IPS DF 19.7 (cell line): ENCODE results near the gene APBB2.
"Not testable (repeated sequence)": the region's sequence is repeated elsewhere in the genome, so short reads cannot be mapped to it uniquely, and the experiment has no call there.

Source experiments
- DNase-seq: peaks from one replicate; pipeline ENCODE4 v3.0.0-alpha.2; 2013; ENCODE audit warnings: low read depth, low spot score

Gene APBB2

DNA sequence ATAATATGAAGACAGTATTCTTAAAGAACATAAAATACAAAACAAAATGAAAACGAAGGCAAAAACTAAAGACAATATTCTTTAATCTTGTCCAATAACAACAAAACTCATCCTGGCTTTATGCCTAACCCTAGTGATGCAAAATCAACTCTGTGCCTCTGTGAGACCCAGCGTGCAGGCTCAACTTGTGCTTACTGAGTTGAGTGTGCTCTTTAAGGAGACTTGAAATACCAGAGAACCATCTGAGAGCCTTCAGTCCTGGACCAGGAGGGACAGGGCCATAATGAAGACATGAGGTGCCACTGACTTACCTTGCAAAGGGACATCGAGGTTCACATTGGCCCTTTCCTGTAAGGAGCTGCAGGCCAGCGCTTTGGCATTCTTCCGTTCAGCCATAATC, 387.5 kb downstream of the APBB2 start:
- DNase-seq: no peak

- no peak for DNase-seq
Measured at GRCh38 chr4:40825014-40825838, 389.1 kb downstream of the APBB2 start.

DNA sequence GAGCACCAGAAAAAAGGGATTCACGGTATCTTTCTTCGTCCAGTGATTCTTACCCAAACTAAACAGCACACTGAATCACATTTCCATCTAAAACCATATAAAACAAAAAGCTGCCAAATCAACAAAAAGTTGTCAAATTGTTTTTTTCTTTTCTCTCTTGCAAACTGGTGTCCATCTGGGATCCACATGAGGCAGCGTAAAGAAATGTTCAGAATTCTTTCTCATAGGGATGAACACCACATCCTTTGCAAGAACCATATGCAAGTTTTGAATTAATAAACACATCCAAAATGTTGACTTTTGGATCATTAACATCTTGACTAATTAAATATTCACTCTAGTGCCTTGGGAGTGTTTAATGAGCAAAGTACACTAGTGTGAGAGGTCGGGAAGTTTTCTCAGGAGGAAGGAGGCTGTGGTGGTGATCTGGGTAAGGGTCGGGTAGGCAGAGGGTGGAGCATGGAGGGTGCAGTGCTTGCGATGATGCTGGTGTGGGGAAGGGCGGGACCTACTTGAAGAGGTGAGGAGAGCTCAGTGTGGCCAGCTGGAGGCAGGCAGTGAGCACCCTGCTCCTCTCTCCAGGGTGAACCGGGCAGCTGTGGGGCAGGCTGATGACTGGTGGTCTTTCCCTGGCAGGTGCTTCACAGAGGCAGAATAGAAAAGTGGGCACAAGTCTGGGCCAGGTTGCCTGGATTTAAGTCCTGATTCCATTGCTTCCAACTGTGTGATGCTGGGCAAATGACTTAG, 391.7 kb downstream of the APBB2 start:
- DNase-seq: no peak

DNA sequence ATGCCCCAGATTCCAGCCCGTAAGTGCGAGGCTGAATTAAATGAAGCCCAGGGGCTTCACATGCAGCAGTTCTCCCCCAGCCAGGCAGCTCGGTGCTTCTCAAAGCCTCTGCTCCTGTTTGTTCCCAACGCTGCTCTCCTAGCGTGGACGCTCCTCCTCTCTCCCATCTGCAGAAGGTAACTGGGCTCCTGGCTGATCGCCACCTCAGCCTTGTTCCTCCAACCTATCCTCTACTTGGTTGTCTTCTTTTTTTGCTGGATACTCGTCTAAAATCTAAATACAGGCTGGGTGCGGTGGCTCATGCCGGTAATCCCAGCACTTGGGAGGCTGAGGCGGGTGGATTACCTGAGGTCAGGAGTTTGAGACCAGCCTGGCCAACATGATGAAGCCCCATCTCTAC, 394.2 kb downstream of the APBB2 start:
- DNase-seq: no peak

DNA sequence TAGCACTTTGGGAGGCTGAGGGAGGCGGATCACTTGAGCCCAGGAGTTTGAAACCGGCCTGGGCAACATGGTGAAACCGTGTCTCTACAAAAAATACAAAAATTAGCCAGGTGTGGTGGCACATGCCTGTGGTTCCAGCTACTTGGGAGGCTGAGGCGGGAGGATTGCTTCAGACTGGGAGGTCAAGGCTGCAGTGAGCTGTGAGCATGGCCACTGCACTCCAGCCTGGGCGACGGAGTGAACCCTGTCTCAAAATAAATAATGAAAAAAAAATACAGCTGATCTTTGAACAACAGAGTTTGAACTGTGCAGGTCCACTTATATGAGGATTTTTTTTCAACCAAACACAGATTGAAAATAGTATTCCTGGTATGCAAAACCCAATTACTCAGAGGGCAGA, 397.2 kb downstream of the APBB2 start:
- not testable (repeated sequence) for DNase-seq

- DNase-seq: no peak
Measured at GRCh38 chr4:40812856-40813255, 401.5 kb downstream of the APBB2 start.

GRCh38 chr4:40812386-40812785, 402.0 kb downstream of the APBB2 start:
- no peak for DNase-seq

- DNase-seq: no peak
Measured at GRCh38 chr4:40811956-40812355, 402.4 kb downstream of the APBB2 start.

- DNase-seq: no peak
Measured at GRCh38 chr4:40808926-40809457, 405.4 kb downstream of the APBB2 start.

DNA sequence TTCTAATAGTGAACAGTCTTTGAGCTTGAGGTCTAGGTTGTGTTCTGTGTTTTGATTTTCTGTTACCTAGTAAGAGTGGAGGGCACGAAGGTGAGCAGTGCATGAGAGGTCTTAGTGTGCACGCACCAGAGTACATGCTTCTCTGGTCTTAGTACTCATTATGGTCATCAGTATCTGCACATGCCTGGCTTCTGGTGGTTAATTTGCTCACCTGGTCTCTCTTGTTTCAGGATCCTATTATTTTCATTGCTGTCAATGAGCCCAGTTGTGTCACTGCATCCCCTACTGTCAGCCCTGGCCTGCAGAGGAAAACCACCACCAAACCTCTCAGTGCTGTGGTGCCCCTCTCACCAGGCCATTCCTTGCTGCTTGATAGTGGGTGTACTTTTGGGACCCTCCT, 409.7 kb downstream of the APBB2 start:
- no peak for DNase-seq

GRCh38 chr4:40800064-40800463, 414.3 kb downstream of the APBB2 start:
- no peak for DNase-seq

DNA sequence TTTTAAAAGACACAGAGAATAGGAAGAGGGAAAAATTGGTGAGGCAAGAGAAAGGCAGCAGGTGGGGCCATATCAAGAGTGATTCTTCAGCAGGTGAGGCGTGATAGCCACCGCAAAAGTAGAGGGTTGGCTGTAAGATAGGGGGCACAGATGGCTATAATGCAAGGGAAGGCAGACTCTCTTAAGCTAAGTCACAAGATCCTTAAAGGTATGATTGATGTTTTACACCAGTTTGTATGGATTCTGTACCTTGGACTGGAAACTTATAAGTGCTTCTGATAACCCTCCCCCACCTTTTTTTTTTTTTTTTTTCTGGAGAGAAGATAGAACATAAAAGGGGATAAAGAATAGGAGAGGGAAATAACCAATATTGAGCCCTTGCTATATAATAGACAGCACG, 424.6 kb downstream of the APBB2 start:
- DNase-seq: no peak

GRCh38 chr4:40789031-40789430, 425.3 kb downstream of the APBB2 start:
- DNase-seq: no peak

DNA sequence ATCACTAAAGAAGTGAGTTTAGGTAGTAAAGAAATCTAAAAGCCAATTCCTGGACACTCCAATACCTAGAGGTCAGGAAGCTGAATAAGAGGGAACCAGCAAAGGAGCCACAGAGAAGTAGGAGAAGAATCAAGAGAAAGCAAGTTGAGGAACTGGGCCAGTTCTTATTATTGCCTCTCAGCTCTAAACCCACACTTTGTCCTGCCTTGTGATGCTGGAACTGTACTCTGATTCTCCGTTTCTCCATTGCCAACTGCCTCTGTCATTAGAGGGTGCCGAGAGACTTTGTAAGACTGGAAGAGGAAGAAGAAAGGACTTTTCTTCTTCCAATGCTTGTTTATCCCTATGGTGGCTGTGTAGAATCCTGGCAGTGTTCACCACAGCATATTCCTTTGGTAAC, 426.0 kb downstream of the APBB2 start:
- no peak for DNase-seq

GRCh38 chr4:40785727-40786126, 428.6 kb downstream of the APBB2 start:
- no peak for DNase-seq

DNA sequence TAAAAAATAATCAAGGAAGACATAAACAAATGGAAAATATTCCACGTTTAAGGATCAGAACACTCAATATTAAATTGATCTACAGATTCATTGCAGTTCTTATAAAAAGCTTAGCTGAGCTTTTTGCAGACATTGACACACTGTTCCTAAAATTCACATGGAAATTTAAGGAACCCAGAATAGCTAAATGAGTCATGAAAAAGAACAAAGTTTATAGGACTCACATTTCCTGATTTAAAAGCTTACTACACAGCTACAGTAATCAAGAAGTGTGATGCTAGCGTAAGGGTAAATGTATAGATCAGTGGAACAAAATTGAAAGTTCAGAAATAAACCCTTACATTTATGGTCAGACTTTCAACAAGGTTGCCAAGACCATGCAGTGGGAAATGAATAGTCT, 431.5 kb downstream of the APBB2 start:
- no peak for DNase-seq

DNA sequence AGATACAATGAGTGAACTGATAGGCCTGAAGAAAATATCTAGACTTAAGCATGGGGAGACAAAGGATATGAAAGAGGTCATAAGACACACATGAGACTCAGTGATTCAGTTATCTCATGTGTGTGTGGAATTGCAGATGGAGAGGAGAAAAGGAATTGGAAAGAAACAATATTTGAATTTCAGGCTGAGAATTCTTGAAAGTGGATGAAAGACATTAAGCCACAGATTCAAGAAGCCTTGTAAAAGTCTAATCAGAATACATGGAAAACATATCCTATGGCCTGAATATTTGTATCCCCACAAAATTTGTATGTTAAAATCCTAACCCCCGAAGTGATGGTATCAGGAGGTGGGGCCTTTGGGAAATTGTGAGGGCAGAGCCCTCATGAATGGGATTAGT, 436.3 kb downstream of the APBB2 start:
- no peak for DNase-seq

- no peak for DNase-seq
Measured at GRCh38 chr4:40769266-40769665, 445.1 kb downstream of the APBB2 start.

DNA sequence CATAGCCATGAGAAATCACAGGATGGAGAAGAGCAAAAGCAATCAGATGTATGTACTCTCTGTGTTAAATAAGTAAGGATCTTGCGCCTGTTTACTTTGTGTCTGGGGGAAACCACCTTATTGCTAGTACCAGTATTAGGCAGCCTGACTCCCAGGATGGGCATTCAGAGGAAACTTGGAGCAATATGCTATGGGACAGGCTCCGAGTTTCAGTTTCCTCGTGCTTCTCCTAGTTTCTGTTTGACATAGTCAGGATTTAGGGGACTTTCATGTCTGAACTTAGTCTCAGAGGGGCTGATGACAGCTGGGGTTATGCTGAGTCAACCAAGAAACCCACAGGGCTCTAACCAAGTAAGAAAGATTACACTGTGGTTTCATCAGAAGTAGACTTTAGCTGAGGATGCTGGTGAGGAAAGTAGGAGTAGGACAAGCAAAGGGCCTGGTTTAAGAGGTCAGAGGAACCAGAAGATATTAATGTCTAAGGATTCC, 451.1 kb downstream of the APBB2 start:
- DNase-seq: no peak
